Measurements from ENCODE around the gene SIPA1L3. TPM values are rescaled to one million over a fixed set of nuclear protein-coding genes. Genes with fewer than 3 reads are reported as not detected.
A peak's percentile ranks its signal among the peaks of the same experiment; 100 is the strongest.

SIPA1L3 gene
- total and polyA plus RNA-seq, 12 donors = 2.8 to 24.2 (median 12.3) TPM

DNA sequence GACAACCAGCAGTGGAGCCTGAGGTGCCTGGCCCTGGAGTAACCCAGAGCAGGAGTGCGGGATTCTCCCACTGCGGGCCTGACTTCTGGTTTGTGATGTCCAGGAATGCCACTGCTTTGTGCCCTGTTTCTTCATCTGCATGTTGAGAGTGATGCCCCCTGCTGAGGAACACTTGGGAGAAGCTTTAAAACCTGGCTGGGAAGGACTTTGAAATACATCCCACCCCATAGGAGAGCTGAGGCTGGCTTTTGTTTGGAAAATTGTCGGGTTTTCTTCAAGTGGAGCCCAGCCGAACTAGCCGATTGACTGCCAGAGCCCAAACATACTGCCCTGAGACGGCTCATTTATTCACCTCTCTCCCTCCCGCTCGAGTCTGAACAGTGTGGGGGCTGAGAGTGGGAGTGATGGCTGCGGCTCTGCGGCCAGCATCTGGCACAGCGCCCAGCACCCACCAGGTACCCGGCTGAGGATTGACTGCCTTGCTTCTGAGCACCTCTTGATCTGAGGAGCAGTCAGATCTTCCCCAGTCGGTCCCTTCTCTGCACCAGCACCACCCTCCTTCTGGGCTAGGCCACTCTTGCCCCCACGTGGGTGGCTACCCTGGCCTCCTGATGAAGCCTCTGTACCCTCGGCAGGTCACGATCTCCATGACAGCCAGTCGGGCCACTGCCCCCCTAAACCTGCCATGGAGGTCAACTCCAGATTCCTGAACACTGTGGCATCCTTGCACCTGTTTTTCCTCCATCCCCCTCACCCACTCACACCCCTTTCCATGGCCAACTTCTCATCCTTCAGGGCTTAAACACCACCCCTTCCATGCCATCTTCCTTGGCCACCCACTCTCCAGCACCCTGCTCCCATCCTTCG is 148.9 kb downstream of the SIPA1L3 start:
- H3K27me3 ChIP-seq = no peaks in the 10 kb centered on the region
- no peaks in the 10 kb centered on the region for H3K36me3 ChIP-seq
- peaks cover 0 to 18% (median 3%) of the 10 kb centered on the region in 9 donors for H3K4me1 ChIP-seq
- H3K27ac ChIP-seq = no peak overlapping the region
- intact Hi-C loops (cut with DNase I) = no loop called here
- ATAC-seq (no peak), DNase-seq (no peak)
- TF ChIP-seq, protein P1, sequence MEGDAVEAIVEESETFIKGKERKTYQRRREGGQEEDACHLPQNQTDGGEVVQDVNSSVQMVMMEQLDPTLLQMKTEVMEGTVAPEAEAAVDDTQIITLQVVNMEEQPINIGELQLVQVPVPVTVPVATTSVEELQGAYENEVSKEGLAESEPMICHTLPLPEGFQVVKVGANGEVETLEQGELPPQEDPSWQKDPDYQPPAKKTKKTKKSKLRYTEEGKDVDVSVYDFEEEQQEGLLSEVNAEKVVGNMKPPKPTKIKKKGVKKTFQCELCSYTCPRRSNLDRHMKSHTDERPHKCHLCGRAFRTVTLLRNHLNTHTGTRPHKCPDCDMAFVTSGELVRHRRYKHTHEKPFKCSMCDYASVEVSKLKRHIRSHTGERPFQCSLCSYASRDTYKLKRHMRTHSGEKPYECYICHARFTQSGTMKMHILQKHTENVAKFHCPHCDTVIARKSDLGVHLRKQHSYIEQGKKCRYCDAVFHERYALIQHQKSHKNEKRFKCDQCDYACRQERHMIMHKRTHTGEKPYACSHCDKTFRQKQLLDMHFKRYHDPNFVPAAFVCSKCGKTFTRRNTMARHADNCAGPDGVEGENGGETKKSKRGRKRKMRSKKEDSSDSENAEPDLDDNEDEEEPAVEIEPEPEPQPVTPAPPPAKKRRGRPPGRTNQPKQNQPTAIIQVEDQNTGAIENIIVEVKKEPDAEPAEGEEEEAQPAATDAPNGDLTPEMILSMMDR (IDR thresholded peaks at IDR 0.05) = no peak
- H3K9me3 ChIP-seq = no peaks in the 10 kb centered on the region
- H3K4me3 ChIP-seq = no peak overlapping the region
- 71 to 76% methylated on average over 18 of the region's 18 CpGs for WGBS, 2 donors

GRCh38 chr19:38056646-38057045 is 149.6 kb downstream of the SIPA1L3 start:
- Histone ChIP-seq H3K27me3 (no peaks in the 10 kb centered on the region), H3K4me3 (no peak overlapping the region), H3K36me3 (no peaks in the 10 kb centered on the region), H3K27ac (no peak overlapping the region), H3K4me1 (peaks cover 0 to 18% (median 3%) of the 10 kb centered on the region in 9 donors), H3K9me3 (no peaks in the 10 kb centered on the region)
- ATAC-seq (no peak), DNase-seq (no peak)
- TF ChIP-seq, protein P1 (IDR thresholded peaks at IDR 0.05) = no peak
- 91 to 92% methylated on average over 10 of the region's 10 CpGs for WGBS, 2 donors
- intact Hi-C loops (cut with DNase I) = no loop called here

- Histone ChIP-seq H3K27me3 (no peaks in the 10 kb centered on the region), H3K4me3 (no peak overlapping the region), H3K36me3 (no peaks in the 10 kb centered on the region), H3K9me3 (no peaks in the 10 kb centered on the region), H3K27ac (no peak overlapping the region), H3K4me1 (peaks cover 0 to 18% (median 3%) of the 10 kb centered on the region in 9 donors)
- WGBS, 2 donors = 83 to 86% methylated on average over 10 of the region's 10 CpGs
- DNase-seq = no peak
- ATAC-seq = no peak
- TF ChIP-seq, protein P1 (IDR thresholded peaks at IDR 0.05) = no peak
- intact Hi-C loops (cut with DNase I) = no loop called here
These were observed 151.1 kb downstream of the SIPA1L3 start for GRCh38 chr19:38057959-38058690.

DNA sequence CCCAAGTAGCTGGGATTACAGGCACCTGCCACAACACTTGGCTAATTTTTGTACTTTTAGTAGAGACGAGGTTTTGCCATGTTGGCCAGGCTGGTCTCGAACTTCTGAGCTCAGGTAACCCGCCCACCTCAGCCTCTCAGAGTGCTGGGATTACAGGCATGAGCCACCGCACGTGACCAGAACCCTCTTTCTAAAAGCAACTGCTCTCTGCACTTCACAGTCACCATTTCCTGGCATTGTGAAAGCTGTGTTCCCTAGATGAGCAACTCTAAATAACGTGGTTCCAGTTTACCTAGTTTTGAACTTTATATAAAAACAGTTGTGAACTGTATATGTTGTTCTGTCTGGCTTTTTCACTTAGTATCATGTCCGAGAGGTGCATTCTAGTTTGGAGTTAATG is 152.9 kb downstream of the SIPA1L3 start:
- Histone ChIP-seq H3K4me1 (peaks cover 0 to 16% (median 3%) of the 10 kb centered on the region in 9 donors), H3K27me3 (no peaks in the 10 kb centered on the region), H3K36me3 (no peaks in the 10 kb centered on the region), H3K27ac (peak overlapping the region in 1 of 10 donors; percentile 44), H3K4me3 (no peak overlapping the region), H3K9me3 (no peaks in the 10 kb centered on the region)
- intact Hi-C loops (cut with DNase I) = no loop called here
- peak in 1 of 8 donors; percentile 48 for ATAC-seq
- WGBS, 2 donors = 66 to 79% methylated on average over 7 of the region's 7 CpGs
- TF ChIP-seq, protein P1 (IDR thresholded peaks at IDR 0.05) = no peak
- DNase-seq = no peak
